Psoas muscle (tissue), 8 donors: ENCODE data around the gene TUBB3. TPM values are rescaled to one million over a fixed set of nuclear protein-coding genes. Genes with fewer than 3 reads are reported as not detected.
"Not testable (repeated sequence)": the region's sequence is repeated elsewhere in the genome, so short reads cannot be mapped to it uniquely, and the experiment has no call there.

Experiments used
- ATAC-seq, 4 donors: fragments of 200-7000 bp; cut with Tn5 transposase; one replicate each; pipeline ENCODE4 v1.9.1; 2020; ENCODE audit warnings: moderate library complexity in 3 of 4, mild to moderate bottlenecking in 2 of 4
- DNase-seq, 2 donors: peaks; one replicate each; pipeline ENCODE4 v3.0.0-alpha.2; 2020
- H3K27ac ChIP-seq: fragments of 200-600 bp; one replicate; pipeline ENCODE4 v1.8.0; 2022
- H3K27me3 ChIP-seq, 3 donors: fragments of 200-600 bp in 1 of 3; one replicate each; pipeline versions ENCODE4 v1.6.1 to v1.8.0; 2013 to 2022; ENCODE audit warnings: low read length in 2 of 3, mild to moderate bottlenecking in 2 of 3, moderate library complexity in 1 of 3; ENCODE audit not compliant: insufficient read depth in 3 of 3
- H3K36me3 ChIP-seq, 2 donors: fragments of 200-600 bp in 1 of 2; one replicate each; pipeline versions ENCODE4 v1.6.1 to v1.8.0; 2013 to 2022; ENCODE audit warnings: low read depth in 1 of 2, mild to moderate bottlenecking in 1 of 2, moderate library complexity in 1 of 2; ENCODE audit not compliant: insufficient read depth in 1 of 2
- H3K4me1 ChIP-seq: fragments of 200-600 bp; one replicate; pipeline ENCODE4 v1.8.0; 2022
- H3K4me3 ChIP-seq: fragments of 200-600 bp; one replicate; pipeline ENCODE4 v1.8.0; 2022; ENCODE audit warnings: mild to moderate bottlenecking
- H3K9me3 ChIP-seq: fragments of 200-600 bp; one replicate; pipeline ENCODE4 v1.8.0; 2022
- CTCF ChIP-seq: fragments of 200-600 bp; IDR thresholded peaks from one replicate; pipeline ENCODE4 v1.8.0; 2022; ENCODE audit warnings: antibody characterized with exemption
- WGBS, 3 donors: extraction: QIAGEN DNeasy Blood & Tissue Kit; methylation state at CpG; one replicate each; pipeline versions ENCODE4 v1.1.6 to v1.1.7; 2013; 5-methylcytosine and 5-hydroxymethylcytosine counted together
- intact Hi-C, 2 donors: fragments of 100-400 bp; cut with DNase I; formaldehyde crosslinking; loops; one replicate each; pipeline versions ENCODE4 v1.11.0 to v1.14.2; 2022
- polyA plus RNA-seq, 3 donors: library from polyadenylated mRNA; stranded (reverse); fragments of 200-250 nt; gene quantifications; one replicate each; pipeline ENCODE4 v1.2.3, GENCODE V29; 2013
- total RNA-seq, 4 donors: library from RNA; stranded (reverse); fragmentation: NEBNext Ultra II Directional in 2 of 4; extraction: Animal tissue kit (Norgen Biotek cat#: 25700) in 2 of 4; gene quantifications; one replicate each; pipeline versions ENCODE4 v1.2.1 to v1.2.4, GENCODE V29; 2021 to 2023
- donor health status: healthy with polysubstance abuse.
- donor health status: DM: no; HTN: no; CAD: no; lungs with moderate emphysema.
- donor health status: Bipolar disorder and iron deficiency.
- donor health status: healthy.
- donor health status: DM: yes; HTN: yes; CAD: no.
- donor health status: DM: no; HTN: no; CAD: no.
- donor health status: DM: no; HTN: no; CAD: no.
- donor health status: DM: yes; HTN: yes; CAD: no.

Gene TUBB3
- total and polyA plus RNA-seq, 7 donors: 0.17 to 2.4 (median 0.47) TPM; not detected in 2

DNA sequence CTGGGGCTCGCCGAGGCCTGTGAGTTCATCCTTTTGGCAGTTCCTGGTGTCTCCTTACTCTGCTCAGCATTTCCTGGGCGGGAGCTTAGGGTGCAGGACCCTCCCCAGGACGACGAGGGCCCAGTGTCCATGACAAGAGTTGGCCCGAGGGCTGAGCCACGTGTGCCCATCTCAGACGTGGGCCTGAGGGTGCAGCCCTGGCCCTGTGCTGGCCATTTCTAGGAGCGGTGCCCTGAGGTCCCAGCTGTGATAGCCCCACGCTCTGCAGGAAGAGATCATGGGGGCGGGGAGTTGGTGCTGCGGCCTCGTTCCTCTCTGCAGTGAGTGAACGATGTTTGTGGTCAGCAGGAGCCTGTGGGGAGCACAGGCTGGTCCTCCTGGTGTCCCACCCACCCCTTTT lies 10.5 kb upstream of the TUBB3 start:
- Histone ChIP-seq H3K27ac (no peak overlapping the region), H3K4me1 (peaks cover 4% of the 10 kb centered on the region), H3K27me3 (no peaks in the 10 kb centered on the region), H3K36me3 (peaks cover 0 to 37% of the 10 kb centered on the region in 2 donors), H3K9me3 (no peaks in the 10 kb centered on the region), H3K4me3 (no peak overlapping the region)
- intact Hi-C loops: no loop called here
- WGBS, 3 donors: 61 to 72% (median 68%) methylated on average over 14 of the region's 14 CpGs
- TF ChIP-seq CTCF: no peak
- DNase-seq: peak in 1 of 2 donors; percentile 32
- ATAC-seq: peak in 1 of 4 donors; percentile 14

GRCh38 chr16:89913408-89914387 lies 9.4 kb upstream of the TUBB3 start:
- Histone ChIP-seq H3K27ac (no peak overlapping the region), H3K27me3 (peaks cover 0 to 10% (median 10%) of the 10 kb centered on the region in 3 donors), H3K4me1 (peaks cover 12% of the 10 kb centered on the region), H3K9me3 (no peaks in the 10 kb centered on the region), H3K4me3 (no peak overlapping the region), H3K36me3 (peaks cover 0 to 36% of the 10 kb centered on the region in 2 donors)
- WGBS, 3 donors: 74 to 82% (median 80%) methylated on average over 30 of the region's 30 CpGs
- no peak for ATAC-seq
- intact Hi-C loops: no loop called here
- peak in 1 of 2 donors; percentile 40 for DNase-seq
- no peak for TF ChIP-seq CTCF

DNA sequence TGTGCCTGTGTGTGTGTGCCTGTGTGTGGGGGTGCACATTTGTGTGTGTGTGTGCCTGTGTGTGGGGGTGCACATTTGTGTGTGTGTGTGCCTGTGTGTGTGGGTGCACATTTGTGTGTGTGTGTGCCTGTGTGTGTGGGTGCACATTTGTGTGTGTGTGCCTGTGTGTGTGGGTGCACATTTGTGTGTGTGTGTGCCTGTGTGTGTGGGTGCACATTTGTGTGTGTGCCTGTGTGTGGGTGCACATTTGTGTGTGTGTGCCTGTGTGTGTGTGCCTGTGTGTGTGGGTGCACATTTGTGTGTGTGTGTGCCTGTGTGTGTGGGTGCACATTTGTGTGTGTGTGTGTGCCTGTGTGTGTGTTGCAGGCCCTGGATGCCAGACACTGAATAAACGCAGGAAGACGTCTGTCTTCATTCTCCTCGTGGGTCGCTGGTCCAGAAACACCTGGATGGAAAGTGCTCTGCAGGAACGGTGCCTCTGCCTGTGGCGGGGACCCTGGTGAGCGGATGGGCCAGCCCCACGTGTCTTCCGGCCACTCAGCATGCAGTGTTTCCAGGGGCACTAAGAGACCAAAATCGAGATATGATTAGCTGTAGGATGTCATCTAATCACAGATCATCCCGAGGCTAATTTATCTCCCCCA lies 8.4 kb upstream of the TUBB3 start:
- DNase-seq, H3K27ac ChIP-seq, ATAC-seq, H3K4me3 ChIP-seq, H3K9me3 ChIP-seq, intact Hi-C loops: not testable (repeated sequence)
- Histone ChIP-seq H3K4me1 (peaks cover 13% of the 10 kb centered on the region), H3K27me3 (peaks cover 0 to 19% (median 15%) of the 10 kb centered on the region in 3 donors), H3K36me3 (peaks cover 0 to 29% of the 10 kb centered on the region in 2 donors)
- WGBS, 3 donors: 47 to 55% (median 48%) methylated on average over 11 of the region's 11 CpGs

GRCh38 chr16:89915303-89916232 lies 7.6 kb upstream of the TUBB3 start:
- DNase-seq (peak in 1 of 2 donors; percentile 58), ATAC-seq (no peak)
- Histone ChIP-seq H3K36me3 (peaks cover 0 to 21% of the 10 kb centered on the region in 2 donors), H3K27me3 (peaks cover 0 to 25% (median 17%) of the 10 kb centered on the region in 3 donors), H3K4me3 (no peak overlapping the region), H3K4me1 (peaks cover 8% of the 10 kb centered on the region), H3K9me3 (no peaks in the 10 kb centered on the region), H3K27ac (no peak overlapping the region)
- 64 to 71% (median 64%) methylated on average over 38 to 40 of the region's 40 CpGs for WGBS, 3 donors
- no peak for TF ChIP-seq CTCF
- intact Hi-C loops: no loop called here
